IPS-NIHi7 (cell line): ENCODE results near the gene PRTN3.

Source experiments
- DNase-seq: peaks from one replicate; pipeline ENCODE4 v3.0.0; 2012; ENCODE audit warnings: mixed read lengths; ENCODE audit errors: extremely low spot score

PRTN3 gene

DNA sequence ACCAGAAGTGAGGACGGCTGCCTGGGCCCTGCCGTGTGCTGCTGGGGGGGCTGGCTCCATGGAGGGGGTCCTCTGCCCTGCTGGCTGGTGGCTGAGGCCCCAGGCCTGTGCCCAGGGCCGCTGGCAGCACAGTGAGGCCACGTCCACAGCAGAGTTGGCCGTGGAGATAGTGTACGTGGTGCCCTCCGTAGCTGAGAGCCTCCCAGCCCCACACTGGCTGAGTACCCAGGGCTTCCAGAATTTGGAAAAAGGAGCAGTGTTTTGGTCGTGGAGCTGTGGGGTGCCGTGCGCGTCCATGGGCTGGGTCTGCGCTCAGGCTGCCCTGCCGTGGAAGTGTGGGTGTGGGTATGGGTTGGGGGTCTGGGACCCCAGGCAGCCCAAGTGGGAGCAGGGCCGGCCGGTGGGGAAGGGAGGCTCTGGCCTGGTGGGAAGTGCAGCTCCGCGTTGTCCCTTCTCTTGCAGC, 37.7 kb upstream of the PRTN3 start:
- no peak for DNase-seq

- no peak for DNase-seq
Measured at GRCh38 chr19:803686-804418, 36.9 kb upstream of the PRTN3 start.

DNA sequence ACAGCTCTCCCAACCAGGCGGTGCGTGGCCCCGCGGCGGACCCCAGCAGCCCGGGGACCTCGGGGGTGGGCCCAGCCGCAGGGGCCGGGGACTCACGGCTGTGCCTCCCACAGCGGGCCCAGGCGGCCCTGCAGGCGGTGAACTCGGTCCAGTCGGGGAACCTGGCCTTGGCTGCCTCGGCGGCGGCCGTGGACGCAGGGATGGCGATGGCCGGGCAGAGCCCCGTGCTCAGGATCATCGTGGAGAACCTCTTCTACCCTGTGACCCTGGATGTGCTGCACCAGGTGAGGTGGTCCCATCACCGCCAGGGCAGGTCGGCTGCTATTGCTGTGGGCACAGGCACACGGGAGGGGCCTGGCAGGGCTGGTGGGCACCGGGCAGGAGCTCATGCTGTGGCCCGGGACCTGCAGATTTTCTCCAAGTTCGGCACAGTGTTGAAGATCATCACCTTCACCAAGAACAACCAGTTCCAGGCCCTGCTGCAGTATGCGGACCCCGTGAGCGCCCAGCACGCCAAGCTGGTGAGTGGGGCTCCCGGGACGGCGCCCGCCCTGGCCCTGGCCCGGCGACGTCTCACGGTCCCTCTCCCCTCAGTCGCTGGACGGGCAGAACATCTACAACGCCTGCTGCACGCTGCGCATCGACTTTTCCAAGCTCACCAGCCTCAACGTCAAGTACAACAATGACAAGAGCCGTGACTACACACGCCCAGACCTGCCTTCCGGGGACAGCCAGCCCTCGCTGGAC, 36.2 kb upstream of the PRTN3 start:
- no peak for DNase-seq

GRCh38 chr19:805166-805551, 35.6 kb upstream of the PRTN3 start:
- no peak for DNase-seq

- no peak for DNase-seq
Measured at GRCh38 chr19:805600-806550, 34.9 kb upstream of the PRTN3 start.

DNA sequence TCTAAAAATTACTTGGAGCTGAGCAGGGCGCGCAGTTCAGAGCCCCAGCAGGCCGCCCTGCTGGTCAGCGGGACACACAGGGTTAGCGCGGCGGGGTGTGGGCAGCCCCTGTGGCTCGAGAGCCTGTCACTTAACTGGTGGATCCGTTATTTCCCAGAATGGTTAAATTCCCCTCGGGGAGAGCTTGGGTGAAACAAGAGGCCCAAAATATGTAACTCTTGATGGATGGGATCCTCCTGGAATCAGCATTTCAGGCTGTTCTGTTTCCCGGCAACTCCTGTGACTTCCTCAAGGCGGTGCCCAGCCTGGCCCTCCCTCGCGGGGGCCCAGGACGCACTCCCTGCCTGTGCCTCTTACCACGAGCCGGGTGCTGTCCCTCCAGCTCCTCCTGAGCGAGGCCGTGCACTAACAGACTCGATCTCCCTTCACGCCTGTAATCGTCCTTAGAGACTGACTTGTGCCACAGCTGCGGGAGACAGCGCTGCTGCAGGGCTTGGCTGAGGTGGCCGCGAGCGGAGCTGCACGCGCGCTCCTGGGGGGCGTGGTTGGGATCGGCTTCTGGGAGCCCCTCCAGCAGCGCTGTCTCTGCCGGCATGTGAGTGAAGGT, 33.9 kb upstream of the PRTN3 start:
- no peak for DNase-seq

DNA sequence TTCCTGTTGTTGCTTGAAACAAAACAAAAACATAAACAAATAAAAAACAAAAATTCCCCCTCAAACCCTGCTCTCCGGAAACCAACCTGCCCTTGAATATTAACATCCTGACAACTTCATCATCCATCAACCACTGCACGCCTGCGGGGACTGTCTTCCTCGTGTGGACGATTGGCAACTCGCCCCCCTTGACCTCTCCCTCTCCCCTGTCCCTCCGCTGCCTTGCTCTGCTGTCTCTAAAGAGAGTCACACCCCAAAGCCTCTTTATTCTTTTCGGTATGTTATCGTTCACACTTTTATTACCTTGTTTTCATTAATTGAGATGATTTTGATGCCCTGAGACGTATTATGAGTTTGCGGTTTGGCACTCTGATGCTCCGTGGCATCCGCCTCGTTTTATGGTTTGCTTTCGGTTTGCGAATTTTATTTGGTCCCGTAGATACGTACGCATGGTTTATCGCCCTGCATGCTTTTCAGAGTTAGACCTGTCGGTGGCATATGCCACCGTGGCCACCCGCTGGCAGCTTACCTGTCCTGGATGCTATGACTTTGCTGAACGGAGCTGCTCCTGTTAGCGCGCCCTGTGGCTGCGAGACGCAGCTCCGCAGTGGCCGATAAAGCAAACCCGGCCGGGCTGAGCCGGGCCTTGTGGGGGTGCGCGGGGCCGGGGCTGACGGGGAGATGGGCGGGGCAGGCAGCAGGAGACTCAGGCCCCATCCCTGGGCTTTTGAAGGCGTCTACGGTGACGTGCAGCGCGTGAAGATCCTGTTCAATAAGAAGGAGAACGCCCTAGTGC, 33.0 kb upstream of the PRTN3 start:
- DNase-seq = no peak

DNA sequence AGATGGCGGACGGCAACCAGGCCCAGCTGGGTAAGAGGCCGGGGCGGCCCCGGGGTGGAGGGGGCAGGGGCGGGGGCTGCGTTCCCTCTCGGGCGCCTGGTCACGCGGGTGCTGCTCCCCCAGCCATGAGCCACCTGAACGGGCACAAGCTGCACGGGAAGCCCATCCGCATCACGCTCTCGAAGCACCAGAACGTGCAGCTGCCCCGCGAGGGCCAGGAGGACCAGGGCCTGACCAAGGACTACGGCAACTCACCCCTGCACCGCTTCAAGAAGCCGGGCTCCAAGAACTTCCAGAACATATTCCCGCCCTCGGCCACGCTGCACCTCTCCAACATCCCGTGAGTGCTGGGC, 32.4 kb upstream of the PRTN3 start:
- DNase-seq = no peak

GRCh38 chr19:810077-810855, 30.5 kb upstream of the PRTN3 start:
- DNase-seq = no peak

DNA sequence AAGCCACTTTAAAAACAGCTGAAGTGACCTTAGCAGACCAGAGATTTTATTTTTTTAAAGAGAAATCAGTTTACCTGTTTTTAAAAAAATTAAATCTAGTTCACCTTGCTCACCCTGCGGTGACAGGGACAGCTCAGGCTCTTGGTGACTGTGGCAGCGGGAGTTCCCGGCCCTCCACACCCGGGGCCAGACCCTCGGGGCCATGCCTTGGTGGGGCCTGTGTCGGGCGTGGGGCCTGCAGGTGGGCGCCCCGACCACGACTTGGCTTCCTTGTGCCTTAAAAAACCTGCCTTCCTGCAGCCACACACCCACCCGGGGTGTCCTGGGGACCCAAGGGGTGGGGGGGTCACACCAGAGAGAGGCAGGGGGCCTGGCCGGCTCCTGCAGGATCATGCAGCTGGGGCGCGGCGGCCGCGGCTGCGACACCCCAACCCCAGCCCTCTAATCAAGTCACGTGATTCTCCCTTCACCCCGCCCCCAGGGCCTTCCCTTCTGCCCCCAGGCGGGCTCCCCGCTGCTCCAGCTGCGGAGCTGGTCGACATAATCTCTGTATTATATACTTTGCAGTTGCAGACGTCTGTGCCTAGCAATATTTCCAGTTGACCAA, 29.8 kb upstream of the PRTN3 start:
- DNase-seq = no peak

DNA sequence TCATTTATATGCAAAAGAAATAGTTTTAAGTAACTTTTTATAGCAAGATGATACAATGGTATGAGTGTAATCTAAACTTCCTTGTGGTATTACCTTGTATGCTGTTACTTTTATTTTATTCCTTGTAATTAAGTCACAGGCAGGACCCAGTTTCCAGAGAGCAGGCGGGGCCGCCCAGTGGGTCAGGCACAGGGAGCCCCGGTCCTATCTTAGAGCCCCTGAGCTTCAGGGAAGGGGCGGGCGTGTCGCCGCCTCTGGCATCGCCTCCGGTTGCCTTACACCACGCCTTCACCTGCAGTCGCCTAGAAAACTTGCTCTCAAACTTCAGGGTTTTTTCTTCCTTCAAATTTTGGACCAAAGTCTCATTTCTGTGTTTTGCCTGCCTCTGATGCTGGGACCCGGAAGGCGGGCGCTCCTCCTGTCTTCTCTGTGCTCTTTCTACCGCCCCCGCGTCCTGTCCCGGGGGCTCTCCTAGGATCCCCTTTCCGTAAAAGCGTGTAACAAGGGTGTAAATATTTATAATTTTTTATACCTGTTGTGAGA, 29.2 kb upstream of the PRTN3 start:
- DNase-seq = no peak

- no peak for DNase-seq
Measured at GRCh38 chr19:812049-812746, 28.6 kb upstream of the PRTN3 start.

- no peak for DNase-seq
Measured at GRCh38 chr19:812747-813218, 28.0 kb upstream of the PRTN3 start.

- DNase-seq = no peak
Measured at GRCh38 chr19:813219-814151, 27.3 kb upstream of the PRTN3 start.

- no peak for DNase-seq
Measured at GRCh38 chr19:814152-815078, 26.4 kb upstream of the PRTN3 start.

GRCh38 chr19:815079-815774, 25.6 kb upstream of the PRTN3 start:
- DNase-seq = no peak
